ENCODE data around the gene PNPLA5.

GRCh38 chr22:43861529-43861928 is 30.3 kb downstream of the PNPLA5 start:
- TF ChIP-seq POLR2A (IDR thresholded peaks at IDR 0.05): no peak
- TF ChIP-seq, protein P1, sequence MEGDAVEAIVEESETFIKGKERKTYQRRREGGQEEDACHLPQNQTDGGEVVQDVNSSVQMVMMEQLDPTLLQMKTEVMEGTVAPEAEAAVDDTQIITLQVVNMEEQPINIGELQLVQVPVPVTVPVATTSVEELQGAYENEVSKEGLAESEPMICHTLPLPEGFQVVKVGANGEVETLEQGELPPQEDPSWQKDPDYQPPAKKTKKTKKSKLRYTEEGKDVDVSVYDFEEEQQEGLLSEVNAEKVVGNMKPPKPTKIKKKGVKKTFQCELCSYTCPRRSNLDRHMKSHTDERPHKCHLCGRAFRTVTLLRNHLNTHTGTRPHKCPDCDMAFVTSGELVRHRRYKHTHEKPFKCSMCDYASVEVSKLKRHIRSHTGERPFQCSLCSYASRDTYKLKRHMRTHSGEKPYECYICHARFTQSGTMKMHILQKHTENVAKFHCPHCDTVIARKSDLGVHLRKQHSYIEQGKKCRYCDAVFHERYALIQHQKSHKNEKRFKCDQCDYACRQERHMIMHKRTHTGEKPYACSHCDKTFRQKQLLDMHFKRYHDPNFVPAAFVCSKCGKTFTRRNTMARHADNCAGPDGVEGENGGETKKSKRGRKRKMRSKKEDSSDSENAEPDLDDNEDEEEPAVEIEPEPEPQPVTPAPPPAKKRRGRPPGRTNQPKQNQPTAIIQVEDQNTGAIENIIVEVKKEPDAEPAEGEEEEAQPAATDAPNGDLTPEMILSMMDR (IDR thresholded peaks at IDR 0.05): no peak
